H1 (cell line): Measurements from ENCODE around the gene FAIM2. TPM values are rescaled to one million over a fixed set of nuclear protein-coding genes. Genes with fewer than 3 reads are reported as not detected.

Experiments used
- PHF8 ChIP-seq: fragments of 200-600 bp; sonication (generic); conservative IDR thresholded peaks from 2 replicates; pipeline ENCODE4 v1.7.1; 2012; ENCODE audit warnings: low read depth, mild to moderate bottlenecking, inconsistent platforms, low read length, moderate library complexity
- SAP30 ChIP-seq: fragments of 300-600 bp; sonication (generic); IDR thresholded peaks from 2 replicates; pipeline ENCODE4 v1.7.1; 2012; ENCODE audit warnings: low read length, moderate library complexity, mild to moderate bottlenecking, inconsistent platforms; ENCODE audit not compliant: insufficient read depth, insufficient replicate concordance
- polyA plus RNA-seq, 7 experiments: library from polyadenylated mRNA; depleted of rRNA in 3 of 7; stranded (reverse) in 5 of 7; unstranded in 2 of 7; fragments of >200 nt in 5 of 7; fragments of 200-250 nt in 2 of 7; gene quantifications; 1 replicate in 5 of 7; 2 replicates in 1 of 7; 4 replicates in 1 of 7; pipeline versions ENCODE4 v1.2.1 to v1.2.3, GENCODE V29; 2011 to 2013; ENCODE audit warnings: missing spikeins in 2 of 7, mixed read lengths in 2 of 7
- total RNA-seq: library from RNA; stranded (reverse); fragmentation: NEBNext Ultra II Directional; extraction: Animal tissue kit (Norgen Biotek cat#: 25700); gene quantifications from 2 replicates; pipeline ENCODE4 v1.2.1, GENCODE V29; 2021

FAIM2 gene
- total and polyA plus RNA-seq, 2 of the 8 experiments (the other 6 are each of a cell fraction or from before 2014, with no cell fraction given) = 0.89 to 1.3 TPM

DNA sequence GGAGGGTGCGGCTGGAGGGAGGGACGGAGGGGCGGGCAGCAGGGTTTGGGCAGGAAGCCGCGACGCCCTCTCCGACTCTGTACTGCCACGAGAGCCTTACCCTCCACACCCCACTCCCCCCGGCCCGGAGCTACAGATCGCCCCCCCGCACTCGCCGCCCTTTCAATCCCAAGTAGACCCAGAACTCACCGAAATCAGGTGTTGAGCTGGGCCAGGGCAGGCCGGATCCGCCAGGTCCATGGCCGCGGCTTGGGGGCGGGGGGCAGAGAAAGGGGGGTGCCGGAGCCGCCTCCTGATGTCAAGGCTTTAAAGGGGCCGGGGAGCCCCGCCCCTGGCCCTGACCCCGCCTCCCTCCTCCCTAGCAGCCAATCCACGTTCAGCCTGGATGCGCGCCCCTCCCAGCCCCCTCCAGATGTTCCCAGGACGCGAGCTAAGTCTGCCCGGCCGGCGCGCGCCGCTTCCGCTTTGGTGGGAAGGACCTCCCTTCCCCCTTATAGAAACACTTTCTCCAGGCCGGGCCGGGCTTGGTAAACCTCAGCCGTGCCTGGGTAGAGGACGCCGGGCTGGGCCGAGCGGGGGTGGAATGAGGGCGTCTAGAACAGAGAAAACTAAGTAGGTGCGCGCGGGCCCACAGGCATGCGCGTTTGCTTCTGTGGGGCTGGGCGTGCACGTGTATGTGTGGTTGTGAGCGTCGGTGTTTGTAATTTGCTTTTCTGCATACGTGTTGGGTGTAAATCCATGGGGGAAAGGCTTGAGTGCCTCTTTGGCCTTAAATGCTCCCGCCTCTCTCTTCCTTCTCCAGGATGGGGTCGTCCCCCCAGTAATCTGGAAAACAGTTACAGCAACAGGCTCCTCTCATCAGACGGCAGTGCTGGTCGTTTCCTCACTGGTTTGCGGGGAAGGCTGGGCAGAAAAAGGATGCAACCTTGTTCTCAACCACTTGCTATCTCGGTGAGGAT lies 75.3 kb downstream of the FAIM2 start, which contains the start of gene NCKAP5L (continued):
- peak; percentile 53 for TF ChIP-seq PHF8
- TF ChIP-seq SAP30 = peak; percentile 67
